ENCODE data around the gene ARHGAP15. TPM values are rescaled to one million over a fixed set of nuclear protein-coding genes. Genes with fewer than 3 reads are reported as not detected.

ARHGAP15 gene
- total and polyA plus RNA-seq, 5 experiments from 2014 or later, result 130 to 299 (median 217) TPM

- H3K4me3 Mint-ChIP-seq, result no peak overlapping the region
- ATAC-seq, result no peak
- H3K27ac Mint-ChIP-seq, result peak overlapping the region in 2 of 10 donors; percentile 21 to 74
- H3K9me3 Mint-ChIP-seq, result no peaks in the 10 kb centered on the region
- no peak for DNase-seq
- peaks cover 18 to 34% (median 27%) of the 10 kb centered on the region in 4 donors for H3K4me1 Mint-ChIP-seq
- POLR2A ChIA-PET, result no interaction called here
- no peaks in the 10 kb centered on the region for H3K27me3 Mint-ChIP-seq
- peaks cover 0 to 22% (median 4%) of the 10 kb centered on the region in 3 donors for H3K36me3 Mint-ChIP-seq
Observed at GRCh38 chr2:143401861-143402260, 272.6 kb downstream of the ARHGAP15 start.

GRCh38 chr2:143402451-143402850 lies 273.2 kb downstream of the ARHGAP15 start:
- peak overlapping the region in 2 of 10 donors; percentile 70 to 74 for H3K27ac Mint-ChIP-seq
- POLR2A ChIA-PET, result no interaction called here
- peaks cover 18 to 31% (median 24%) of the 10 kb centered on the region in 4 donors for H3K4me1 Mint-ChIP-seq
- ATAC-seq (no peak), DNase-seq (no peak)
- no peaks in the 10 kb centered on the region for H3K27me3 Mint-ChIP-seq
- no peaks in the 10 kb centered on the region for H3K9me3 Mint-ChIP-seq
- no peak overlapping the region for H3K4me3 Mint-ChIP-seq
- H3K36me3 Mint-ChIP-seq, result peaks cover 0 to 23% (median 4%) of the 10 kb centered on the region in 3 donors

- POLR2A ChIA-PET, result no interaction called here
- Mint-ChIP-seq H3K9me3 (no peaks in the 10 kb centered on the region), H3K36me3 (peaks cover 8 to 23% (median 14%) of the 10 kb centered on the region in 3 donors), H3K4me1 (peaks cover 11 to 27% (median 13%) of the 10 kb centered on the region in 4 donors), H3K27ac (peak overlapping the region in 1 of 10 donors; percentile 16), H3K4me3 (no peak overlapping the region), H3K27me3 (no peaks in the 10 kb centered on the region)
- DNase-seq (no peak), ATAC-seq (no peak)
Observed at GRCh38 chr2:143410082-143410897, 281.1 kb downstream of the ARHGAP15 start.

GRCh38 chr2:143415571-143415970 lies 286.4 kb downstream of the ARHGAP15 start:
- Mint-ChIP-seq H3K4me3 (no peak overlapping the region), H3K27ac (no peak overlapping the region), H3K9me3 (peaks cover 0 to 1% (median 0%) of the 10 kb centered on the region in 9 donors), H3K36me3 (peaks cover 8 to 35% (median 10%) of the 10 kb centered on the region in 3 donors), H3K4me1 (peaks cover 20 to 40% (median 38%) of the 10 kb centered on the region in 4 donors), H3K27me3 (no peaks in the 10 kb centered on the region)
- DNase-seq (no peak), ATAC-seq (no peak)
- POLR2A ChIA-PET, result no interaction called here

GRCh38 chr2:143417428-143417827 lies 288.2 kb downstream of the ARHGAP15 start:
- Mint-ChIP-seq H3K4me3 (no peak overlapping the region), H3K4me1 (peaks cover 26 to 53% (median 49%) of the 10 kb centered on the region in 4 donors), H3K36me3 (peaks cover 3 to 32% (median 12%) of the 10 kb centered on the region in 3 donors)

GRCh38 chr2:143420313-143420712 lies 291.1 kb downstream of the ARHGAP15 start:
- ATAC-seq (no peak), DNase-seq (no peak)
- Mint-ChIP-seq H3K4me3 (no peak overlapping the region), H3K27ac (peak overlapping the region in 2 of 10 donors; percentile 11 to 43), H3K9me3 (peaks cover 0 to 1% (median 0%) of the 10 kb centered on the region in 9 donors), H3K4me1 (peaks cover 40 to 64% (median 63%) of the 10 kb centered on the region in 4 donors), H3K36me3 (peaks cover 0 to 26% (median 6%) of the 10 kb centered on the region in 3 donors), H3K27me3 (no peaks in the 10 kb centered on the region)
- POLR2A ChIA-PET, result no interaction called here

More at GRCh38 chr2:143417428-143417827, 288.2 kb downstream of the ARHGAP15 start:
- Mint-ChIP-seq H3K9me3 (peaks cover 0 to 1% (median 0%) of the 10 kb centered on the region in 9 donors), H3K27ac (peak overlapping the region in 2 of 10 donors; percentile 1 to 10), H3K27me3 (no peaks in the 10 kb centered on the region)
- DNase-seq (no peak), ATAC-seq (no peak)
- POLR2A ChIA-PET, result no interaction called here

- DNase-seq, result peak in 4 of 10 donors; percentile 8 to 17 (median 13)
- Mint-ChIP-seq H3K9me3 (no peaks in the 10 kb centered on the region), H3K27ac (peak overlapping the region in 5 of 10 donors; percentile 2 to 49 (median 8)), H3K4me1 (peaks cover 36 to 64% (median 56%) of the 10 kb centered on the region in 4 donors), H3K4me3 (peak overlapping the region in 5 of 10 donors; percentile 0 to 50 (median 15)), H3K27me3 (no peaks in the 10 kb centered on the region), H3K36me3 (peaks cover 0 to 22% (median 9%) of the 10 kb centered on the region in 3 donors)
- ATAC-seq, result peak; percentile 37 to 95
- POLR2A ChIA-PET, result no interaction called here
Observed at GRCh38 chr2:143422681-143423080, 293.5 kb downstream of the ARHGAP15 start.

- no peaks in the 10 kb centered on the region for H3K27me3 Mint-ChIP-seq
- H3K27ac Mint-ChIP-seq, result no peak overlapping the region
- H3K9me3 Mint-ChIP-seq, result no peaks in the 10 kb centered on the region
- no peak for DNase-seq
- H3K4me3 Mint-ChIP-seq, result no peak overlapping the region
- POLR2A ChIA-PET, result no interaction called here
- no peak for ATAC-seq
- peaks cover 37 to 65% (median 58%) of the 10 kb centered on the region in 4 donors for H3K4me1 Mint-ChIP-seq
- peaks cover 0 to 22% (median 12%) of the 10 kb centered on the region in 3 donors for H3K36me3 Mint-ChIP-seq
Observed at GRCh38 chr2:143425896-143426295, 296.7 kb downstream of the ARHGAP15 start.

- ATAC-seq (no peak), DNase-seq (no peak)
- Mint-ChIP-seq H3K9me3 (no peaks in the 10 kb centered on the region), H3K27me3 (no peaks in the 10 kb centered on the region), H3K4me1 (peaks cover 35 to 64% (median 55%) of the 10 kb centered on the region in 4 donors), H3K4me3 (no peak overlapping the region), H3K36me3 (peaks cover 0 to 22% (median 12%) of the 10 kb centered on the region in 3 donors), H3K27ac (peak overlapping the region in 2 of 10 donors; percentile 23 to 31)
- POLR2A ChIA-PET, result no interaction called here
Observed at GRCh38 chr2:143426296-143426695, 297.1 kb downstream of the ARHGAP15 start.

- no peaks in the 10 kb centered on the region for H3K9me3 Mint-ChIP-seq
- peak overlapping the region in 5 of 10 donors; percentile 4 to 49 (median 10) for H3K27ac Mint-ChIP-seq
- no peaks in the 10 kb centered on the region for H3K27me3 Mint-ChIP-seq
- H3K4me3 Mint-ChIP-seq, result no peak overlapping the region
- DNase-seq, result no peak
- no peak for ATAC-seq
- peaks cover 22 to 60% (median 45%) of the 10 kb centered on the region in 4 donors for H3K4me1 Mint-ChIP-seq
- H3K36me3 Mint-ChIP-seq, result peaks cover 0 to 20% (median 9%) of the 10 kb centered on the region in 3 donors
- POLR2A ChIA-PET, result no interaction called here
Observed at GRCh38 chr2:143428700-143429099, 299.5 kb downstream of the ARHGAP15 start.

GRCh38 chr2:143429932-143430679 lies 300.9 kb downstream of the ARHGAP15 start:
- DNase-seq (no peak), ATAC-seq (no peak)
- H3K27ac Mint-ChIP-seq, result peak overlapping the region in 3 of 10 donors; percentile 22 to 66 (median 47)
- H3K27me3 Mint-ChIP-seq, result no peaks in the 10 kb centered on the region
- H3K4me1 Mint-ChIP-seq, result peaks cover 20 to 60% (median 43%) of the 10 kb centered on the region in 4 donors
- H3K36me3 Mint-ChIP-seq, result peaks cover 0 to 25% (median 7%) of the 10 kb centered on the region in 3 donors
- POLR2A ChIA-PET, result no interaction called here
- H3K4me3 Mint-ChIP-seq, result no peak overlapping the region
- no peaks in the 10 kb centered on the region for H3K9me3 Mint-ChIP-seq

- Mint-ChIP-seq H3K4me1 (peaks cover 17 to 55% (median 37%) of the 10 kb centered on the region in 4 donors), H3K27me3 (no peaks in the 10 kb centered on the region), H3K36me3 (peaks cover 0 to 30% (median 11%) of the 10 kb centered on the region in 3 donors), H3K27ac (peak overlapping the region in 3 of 10 donors; percentile 3 to 28 (median 3)), H3K9me3 (no peaks in the 10 kb centered on the region), H3K4me3 (no peak overlapping the region)
- no peak for DNase-seq
- no peak for ATAC-seq
- POLR2A ChIA-PET, result no interaction called here
Observed at GRCh38 chr2:143431316-143431715, 302.1 kb downstream of the ARHGAP15 start.

Measured in naive thymus-derived CD8-positive, alpha-beta T cell (primary cell).